Measurements from ENCODE around the gene SH2D3A.

SH2D3A gene

GRCh38 chr19:6808494-6808893 lies 41.3 kb upstream of the SH2D3A start:
- TF ChIP-seq, protein P1, sequence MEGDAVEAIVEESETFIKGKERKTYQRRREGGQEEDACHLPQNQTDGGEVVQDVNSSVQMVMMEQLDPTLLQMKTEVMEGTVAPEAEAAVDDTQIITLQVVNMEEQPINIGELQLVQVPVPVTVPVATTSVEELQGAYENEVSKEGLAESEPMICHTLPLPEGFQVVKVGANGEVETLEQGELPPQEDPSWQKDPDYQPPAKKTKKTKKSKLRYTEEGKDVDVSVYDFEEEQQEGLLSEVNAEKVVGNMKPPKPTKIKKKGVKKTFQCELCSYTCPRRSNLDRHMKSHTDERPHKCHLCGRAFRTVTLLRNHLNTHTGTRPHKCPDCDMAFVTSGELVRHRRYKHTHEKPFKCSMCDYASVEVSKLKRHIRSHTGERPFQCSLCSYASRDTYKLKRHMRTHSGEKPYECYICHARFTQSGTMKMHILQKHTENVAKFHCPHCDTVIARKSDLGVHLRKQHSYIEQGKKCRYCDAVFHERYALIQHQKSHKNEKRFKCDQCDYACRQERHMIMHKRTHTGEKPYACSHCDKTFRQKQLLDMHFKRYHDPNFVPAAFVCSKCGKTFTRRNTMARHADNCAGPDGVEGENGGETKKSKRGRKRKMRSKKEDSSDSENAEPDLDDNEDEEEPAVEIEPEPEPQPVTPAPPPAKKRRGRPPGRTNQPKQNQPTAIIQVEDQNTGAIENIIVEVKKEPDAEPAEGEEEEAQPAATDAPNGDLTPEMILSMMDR (IDR thresholded peaks at IDR 0.05; ENCODE audit: borderline replicate concordance, control extremely low read depth, extremely low read depth, insufficient read depth, missing control alignments) = no peak
- in situ Hi-C loops (cut with MboI; ENCODE audit: low sequenced_read_pairs, unreplicated experiment) = no loop called here
- DNase-seq (ENCODE audit: low spot score) = no peak

DNA sequence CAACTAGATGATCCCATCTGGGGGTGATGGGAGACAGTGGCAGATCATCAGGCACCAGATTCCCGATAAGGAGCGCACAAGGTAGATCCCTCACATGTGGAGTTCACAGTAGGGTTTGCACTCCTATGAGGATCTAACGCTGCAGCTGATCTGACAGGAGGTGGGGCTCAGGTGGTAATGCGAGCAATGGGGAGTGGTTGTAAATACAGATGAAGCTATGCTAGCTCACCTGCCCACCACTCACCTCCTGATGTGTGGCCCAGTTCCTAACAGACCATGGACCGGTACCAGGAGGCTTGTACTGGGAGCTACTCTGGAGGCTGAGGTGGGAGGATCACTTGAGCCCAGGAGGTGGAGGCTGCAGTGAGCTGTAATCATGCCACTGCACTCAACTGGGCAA lies 40.1 kb upstream of the SH2D3A start:
- TF ChIP-seq, protein P1 (IDR thresholded peaks at IDR 0.05; ENCODE audit: borderline replicate concordance, control extremely low read depth, extremely low read depth, insufficient read depth, missing control alignments) = no peak
- DNase-seq (ENCODE audit: low spot score) = no peak
- in situ Hi-C loops (cut with MboI; ENCODE audit: low sequenced_read_pairs, unreplicated experiment) = no loop called here

GRCh38 chr19:6806488-6806887 lies 39.3 kb upstream of the SH2D3A start:
- in situ Hi-C loops (cut with MboI; ENCODE audit: low sequenced_read_pairs, unreplicated experiment) = no loop called here
- TF ChIP-seq, protein P1 (IDR thresholded peaks at IDR 0.05; ENCODE audit: borderline replicate concordance, control extremely low read depth, extremely low read depth, insufficient read depth, missing control alignments) = no peak
- DNase-seq (ENCODE audit: low spot score) = no peak

DNA sequence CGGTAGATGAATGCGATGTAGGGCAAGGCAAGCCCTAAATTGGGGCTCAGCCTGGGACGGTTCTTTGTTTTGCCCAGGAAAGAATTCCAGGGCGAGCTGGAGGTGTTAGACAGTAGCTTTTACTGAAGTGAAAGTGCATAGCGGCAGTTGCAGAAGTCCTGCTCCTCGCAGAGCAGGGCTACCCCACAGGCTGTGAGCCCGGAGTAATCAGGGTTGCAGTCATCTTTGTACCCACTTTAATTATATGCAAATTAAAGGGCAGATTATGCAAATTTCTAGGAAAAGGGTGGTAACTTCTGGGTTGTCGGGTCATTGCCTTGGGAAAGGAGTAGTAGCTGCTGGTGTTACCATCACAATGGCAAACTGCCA lies 35.8 kb upstream of the SH2D3A start:
- no peak for DNase-seq (ENCODE audit: low spot score)
- in situ Hi-C loops (cut with MboI; ENCODE audit: low sequenced_read_pairs, unreplicated experiment) = no loop called here
- TF ChIP-seq, protein P1 (IDR thresholded peaks at IDR 0.05; ENCODE audit: borderline replicate concordance, control extremely low read depth, extremely low read depth, insufficient read depth, missing control alignments) = no peak

DNA sequence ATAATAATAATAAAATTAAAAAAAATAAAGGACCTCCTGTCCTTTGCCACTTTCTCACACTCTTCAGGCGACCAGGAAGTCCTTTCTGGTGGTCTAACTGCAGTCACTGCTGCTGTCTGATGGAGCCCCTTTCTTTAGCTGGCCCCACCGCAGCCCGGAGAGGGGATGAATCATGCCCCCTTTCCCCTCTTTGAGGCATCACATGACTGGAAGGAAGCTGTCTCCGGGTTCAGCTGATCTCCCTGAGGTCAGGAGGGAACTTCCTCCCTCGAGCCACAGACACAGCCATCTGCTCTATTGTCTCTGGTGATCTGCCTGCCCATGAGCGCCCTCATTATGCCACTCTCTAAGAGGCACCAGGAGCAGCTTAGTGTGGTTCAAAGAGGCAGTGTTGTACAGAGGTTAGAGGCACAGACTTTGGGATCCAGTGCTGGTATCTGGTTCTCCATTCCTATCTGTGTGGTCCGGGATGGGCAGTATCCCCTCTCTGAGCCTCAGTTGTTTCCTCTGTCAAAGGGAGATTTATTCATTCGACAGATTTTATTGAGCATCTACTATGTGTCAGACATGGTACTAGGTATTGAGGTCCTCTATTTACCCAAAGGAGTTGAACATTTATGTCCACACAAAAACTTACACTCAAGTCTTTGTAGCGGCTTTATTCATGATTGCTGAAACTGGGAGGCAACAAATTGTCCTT lies 35.3 kb upstream of the SH2D3A start:
- in situ Hi-C loops (cut with MboI; ENCODE audit: low sequenced_read_pairs, unreplicated experiment) = no loop called here
- TF ChIP-seq, protein P1 (IDR thresholded peaks at IDR 0.05; ENCODE audit: borderline replicate concordance, control extremely low read depth, extremely low read depth, insufficient read depth, missing control alignments) = peak; percentile 31
- peak; percentile 70 for DNase-seq (ENCODE audit: low spot score)

DNA sequence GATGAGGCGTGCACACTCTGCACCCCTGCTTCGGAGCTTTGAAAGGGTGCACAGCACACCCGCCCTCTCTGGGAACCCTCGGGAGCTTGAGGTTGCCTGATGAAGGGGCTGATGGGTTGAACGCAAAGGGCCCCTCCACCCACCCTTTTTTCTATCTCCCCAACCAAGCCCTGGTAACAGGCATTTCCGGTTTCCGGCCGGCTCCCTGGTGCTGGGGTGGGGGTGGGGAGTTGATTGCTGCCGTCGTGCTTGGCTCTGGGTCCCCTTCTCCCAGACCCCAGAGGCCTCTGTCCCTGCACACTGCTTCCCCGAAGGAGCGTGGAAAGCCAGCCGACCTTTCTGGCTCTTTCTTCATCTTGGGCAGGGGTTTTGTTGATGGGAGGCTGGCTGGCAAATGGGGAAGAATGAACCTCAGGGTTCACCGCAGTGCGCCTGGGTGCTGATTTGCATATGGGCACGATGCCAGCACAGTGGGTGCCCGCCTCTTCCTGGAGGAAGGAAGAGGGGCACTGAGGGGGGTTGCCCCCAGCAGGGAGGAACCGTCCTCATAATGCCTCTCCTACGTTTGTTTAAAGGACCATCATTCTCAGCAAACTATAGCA lies 34.4 kb upstream of the SH2D3A start:
- in situ Hi-C loops (cut with MboI; ENCODE audit: low sequenced_read_pairs, unreplicated experiment) = no loop called here
- TF ChIP-seq, protein P1 (IDR thresholded peaks at IDR 0.05; ENCODE audit: borderline replicate concordance, control extremely low read depth, extremely low read depth, insufficient read depth, missing control alignments) = no peak
- DNase-seq (ENCODE audit: low spot score) = peak; percentile 82
